Measurements from ENCODE around the gene GALNTL6. TPM values are rescaled to one million over a fixed set of nuclear protein-coding genes. Genes with fewer than 3 reads are reported as not detected.

Gene GALNTL6
- total RNA-seq, 1 donor = under 0.01 TPM

GRCh38 chr4:172857026-172857425, 1043.8 kb downstream of the GALNTL6 start:
- no peaks in the 10 kb centered on the region for H3K27me3 ChIP-seq (ENCODE audit: insufficient read depth, low read length)
- DNase-seq (ENCODE audit: insufficient read length, low spot score, missing footprints) = no peak
- no peak for TF ChIP-seq CTCF (IDR thresholded peaks at IDR 0.05; ENCODE audit: extremely low read depth, low read depth, low read length)

GRCh38 chr4:172858731-172859230, 1045.6 kb downstream of the GALNTL6 start:
- H3K36me3 ChIP-seq (ENCODE audit: insufficient read depth, low read length) = no peaks in the 10 kb centered on the region
- H2AFZ ChIP-seq (ENCODE audit: low read length) = no peak overlapping the region
- H4K20me1 ChIP-seq (ENCODE audit: insufficient read depth, low read length) = no peaks in the 10 kb centered on the region
- no peak for DNase-seq (ENCODE audit: insufficient read length, low spot score, missing footprints)
- no peak overlapping the region for H3K4me3 ChIP-seq (ENCODE audit: insufficient read depth, low read length)
- no peak for TF ChIP-seq CTCF (IDR thresholded peaks at IDR 0.05; ENCODE audit: extremely low read depth, low read depth, low read length)
- H3K79me2 ChIP-seq (ENCODE audit: insufficient read depth, low read length) = no peaks in the 10 kb centered on the region
- no peaks in the 10 kb centered on the region for H3K4me1 ChIP-seq (ENCODE audit: insufficient read depth, low read length)
- no peak overlapping the region for H3K4me2 ChIP-seq (ENCODE audit: insufficient read depth, low read length)
- H3K27ac ChIP-seq (ENCODE audit: low read depth, low read length) = no peak overlapping the region
- H3K9me3 ChIP-seq (ENCODE audit: low read depth, low read length) = no peaks in the 10 kb centered on the region
- no peaks in the 10 kb centered on the region for H3K27me3 ChIP-seq (ENCODE audit: insufficient read depth, low read length)

More at GRCh38 chr4:172857026-172857425, 1043.8 kb downstream of the GALNTL6 start:
- Histone ChIP-seq H3K9me3 (ENCODE audit: low read depth, low read length) (no peaks in the 10 kb centered on the region), H3K4me1 (ENCODE audit: insufficient read depth, low read length) (no peaks in the 10 kb centered on the region), H3K27ac (ENCODE audit: low read depth, low read length) (no peak overlapping the region), H3K4me3 (ENCODE audit: insufficient read depth, low read length) (no peak overlapping the region), H2AFZ (ENCODE audit: low read length) (no peak overlapping the region), H3K79me2 (ENCODE audit: insufficient read depth, low read length) (no peaks in the 10 kb centered on the region), H3K36me3 (ENCODE audit: insufficient read depth, low read length) (no peaks in the 10 kb centered on the region), H4K20me1 (ENCODE audit: insufficient read depth, low read length) (no peaks in the 10 kb centered on the region), H3K4me2 (ENCODE audit: insufficient read depth, low read length) (no peak overlapping the region)

- no peaks in the 10 kb centered on the region for H3K36me3 ChIP-seq (ENCODE audit: insufficient read depth, low read length)
- H3K79me2 ChIP-seq (ENCODE audit: insufficient read depth, low read length) = no peaks in the 10 kb centered on the region
- no peak overlapping the region for H3K4me3 ChIP-seq (ENCODE audit: insufficient read depth, low read length)
- no peaks in the 10 kb centered on the region for H4K20me1 ChIP-seq (ENCODE audit: insufficient read depth, low read length)
- no peaks in the 10 kb centered on the region for H3K4me1 ChIP-seq (ENCODE audit: insufficient read depth, low read length)
- H3K27me3 ChIP-seq (ENCODE audit: insufficient read depth, low read length) = no peaks in the 10 kb centered on the region
- H3K4me2 ChIP-seq (ENCODE audit: insufficient read depth, low read length) = no peak overlapping the region
- no peaks in the 10 kb centered on the region for H3K9me3 ChIP-seq (ENCODE audit: low read depth, low read length)
- no peak for DNase-seq (ENCODE audit: insufficient read length, low spot score, missing footprints)
- no peak overlapping the region for H2AFZ ChIP-seq (ENCODE audit: low read length)
- no peak for TF ChIP-seq CTCF (IDR thresholded peaks at IDR 0.05; ENCODE audit: extremely low read depth, low read depth, low read length)
- H3K27ac ChIP-seq (ENCODE audit: low read depth, low read length) = no peak overlapping the region
These were observed 1051.9 kb downstream of the GALNTL6 start for GRCh38 chr4:172865103-172865502.

- H4K20me1 ChIP-seq (ENCODE audit: insufficient read depth, low read length) = no peaks in the 10 kb centered on the region
- no peak overlapping the region for H3K4me2 ChIP-seq (ENCODE audit: insufficient read depth, low read length)
- H3K36me3 ChIP-seq (ENCODE audit: insufficient read depth, low read length) = no peaks in the 10 kb centered on the region
- DNase-seq (ENCODE audit: insufficient read length, low spot score, missing footprints) = no peak
- no peaks in the 10 kb centered on the region for H3K4me1 ChIP-seq (ENCODE audit: insufficient read depth, low read length)
- TF ChIP-seq CTCF (IDR thresholded peaks at IDR 0.05; ENCODE audit: extremely low read depth, low read depth, low read length) = no peak
- no peaks in the 10 kb centered on the region for H3K79me2 ChIP-seq (ENCODE audit: insufficient read depth, low read length)
- H3K27me3 ChIP-seq (ENCODE audit: insufficient read depth, low read length) = no peaks in the 10 kb centered on the region
- no peak overlapping the region for H3K4me3 ChIP-seq (ENCODE audit: insufficient read depth, low read length)
- no peak overlapping the region for H3K27ac ChIP-seq (ENCODE audit: low read depth, low read length)
- no peaks in the 10 kb centered on the region for H3K9me3 ChIP-seq (ENCODE audit: low read depth, low read length)
- H2AFZ ChIP-seq (ENCODE audit: low read length) = no peak overlapping the region
These were observed 1052.4 kb downstream of the GALNTL6 start for GRCh38 chr4:172865531-172866127.

All from osteoblast (primary cell).